Breast epithelium (tissue), 4 donors: ENCODE results near the gene ULK4. TPM values are rescaled to one million over a fixed set of nuclear protein-coding genes. Genes with fewer than 3 reads are reported as not detected.

ENCODE experiments used
- DNase-seq, 2 donors: peaks; one replicate each; pipeline ENCODE4 v3.0.0-alpha.2; 2019; ENCODE audit warnings: low spot score in 2 of 2
- H3K27ac ChIP-seq, 2 donors: fragments of 200-600 bp; sonication (generic) in 1 of 2; one replicate each; pipeline ENCODE4 v1.5.1; 2016 to 2019; ENCODE audit warnings: mild to moderate bottlenecking in 1 of 2
- H3K27me3 ChIP-seq, 2 donors: fragments of 200-600 bp; sonication (generic) in 1 of 2; one replicate each; pipeline versions ENCODE4 v1.5.1 to v1.6.0; 2017 to 2019; ENCODE audit warnings: control low read depth in 1 of 2, mild to moderate bottlenecking in 1 of 2
- H3K36me3 ChIP-seq: fragments of 200-600 bp; one replicate; pipeline ENCODE4 v1.5.1; 2019
- H3K4me1 ChIP-seq, 2 donors: fragments of 200-600 bp; sonication (generic); one replicate each; pipeline ENCODE4 v1.5.1; 2016 to 2019; ENCODE audit warnings: control low read depth in 1 of 2
- H3K4me3 ChIP-seq, 3 donors: fragments of 200-600 bp; sonication (generic); 1 replicate in 2 of 3; 2 replicates in 1 of 3; pipeline ENCODE4 v1.5.1; 2016 to 2019; ENCODE audit warnings: mild to moderate bottlenecking in 3 of 3, moderate library complexity in 2 of 3
- H3K9me3 ChIP-seq, 2 donors: fragments of 200-600 bp; sonication (generic) in 1 of 2; one replicate each; pipeline ENCODE4 v1.5.1; 2016 to 2019; ENCODE audit warnings: control low read depth in 1 of 2
- CTCF ChIP-seq, 3 donors: fragments of 450-650 bp; IDR thresholded peaks; one replicate each; pipeline ENCODE4 v1.5.1; 2016 to 2017; ENCODE audit warnings: antibody characterized with exemption in 3 of 3, mild to moderate bottlenecking in 3 of 3, moderate library complexity in 3 of 3
- POLR2A ChIP-seq: fragments of 450-650 bp; IDR thresholded peaks from one replicate; pipeline ENCODE4 v1.6.1; 2016; ENCODE audit warnings: antibody characterized with exemption, mild to moderate bottlenecking, moderate library complexity
- POLR2AphosphoS5 ChIP-seq, 3 donors: sonication (generic); formaldehyde crosslinking; IDR thresholded peaks; one replicate each; pipeline ENCODE4 v1.6.1; 2017; ENCODE audit warnings: antibody characterized with exemption in 3 of 3
- intact Hi-C: fragments of 100-400 bp; cut with DNase I; formaldehyde crosslinking; loops from one replicate; pipeline ENCODE4 v1.15.1; 2023; ENCODE audit warnings: low total_unique reads
- total RNA-seq, 3 donors: library from RNA; depleted of rRNA; stranded (reverse); fragments of >200 nt; gene quantifications; one replicate each; pipeline ENCODE4 v1.1.0, GENCODE V29; 2016

The ULK4 gene
- total RNA-seq, 3 donors from 2014 or later, result 23.0 to 52.8 (median 31.8) TPM

DNA sequence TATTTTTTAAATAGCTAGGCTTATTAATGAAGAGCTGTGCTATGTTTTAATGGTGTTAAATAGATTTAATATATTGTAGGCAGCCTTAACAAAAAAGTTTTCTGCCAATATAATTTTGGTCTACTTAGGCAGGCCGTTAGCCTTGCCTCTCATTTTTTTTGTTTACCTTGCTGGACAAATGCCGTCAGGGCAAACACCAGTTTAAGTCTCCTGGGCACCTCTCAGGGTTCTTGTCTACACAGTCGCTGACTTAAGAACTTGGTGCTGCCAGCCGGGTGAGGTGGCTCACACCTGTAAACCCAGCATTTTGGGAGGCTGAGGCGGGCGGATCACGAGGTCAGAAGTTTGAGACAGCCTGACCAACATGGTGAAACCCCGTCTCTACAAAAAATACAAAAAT, 153.3 kb downstream of the ULK4 start:
- Histone ChIP-seq H3K4me1 (no peaks in the 10 kb centered on the region), H3K4me3 (no peak overlapping the region), H3K36me3 (no peaks in the 10 kb centered on the region), H3K27ac (no peak overlapping the region), H3K27me3 (no peaks in the 10 kb centered on the region), H3K9me3 (no peaks in the 10 kb centered on the region)
- intact Hi-C loops, result no loop called here
- TF ChIP-seq CTCF (IDR thresholded peaks at IDR 0.05) (no peak), POLR2AphosphoS5 (IDR thresholded peaks at IDR 0.05) (no peak), POLR2A (no peak)
- no peak for DNase-seq

DNA sequence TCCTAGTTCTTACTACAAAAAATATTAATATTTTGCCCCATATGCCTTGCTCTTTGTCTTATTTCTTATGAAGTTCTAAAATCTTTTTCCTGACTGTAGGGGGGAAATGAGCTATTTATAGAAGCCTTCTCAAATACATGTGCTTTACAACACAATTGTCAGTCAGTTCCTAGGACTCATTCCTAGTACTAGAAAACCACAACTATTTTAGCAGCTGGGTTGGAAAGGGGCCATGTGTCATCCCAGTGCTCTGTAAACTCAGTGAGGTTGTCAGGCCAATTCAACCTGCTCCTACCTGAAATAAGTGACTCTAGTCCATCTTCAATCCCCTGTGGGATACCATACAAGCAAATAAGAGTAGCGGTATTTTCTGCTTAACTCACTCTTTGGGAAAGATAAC, 153.8 kb downstream of the ULK4 start:
- Histone ChIP-seq H3K27me3 (no peaks in the 10 kb centered on the region), H3K27ac (no peak overlapping the region), H3K4me1 (no peaks in the 10 kb centered on the region), H3K4me3 (no peak overlapping the region), H3K36me3 (no peaks in the 10 kb centered on the region), H3K9me3 (no peaks in the 10 kb centered on the region)
- no peak for DNase-seq
- TF ChIP-seq CTCF (IDR thresholded peaks at IDR 0.05) (no peak), POLR2A (no peak), POLR2AphosphoS5 (IDR thresholded peaks at IDR 0.05) (no peak)
- intact Hi-C loops, result no loop called here

GRCh38 chr3:41794748-41795589, 166.9 kb downstream of the ULK4 start:
- intact Hi-C loops, result no loop called here
- no peaks in the 10 kb centered on the region for H3K9me3 ChIP-seq
- DNase-seq, result no peak
- TF ChIP-seq POLR2A (no peak), POLR2AphosphoS5 (IDR thresholded peaks at IDR 0.05) (no peak), CTCF (IDR thresholded peaks at IDR 0.05) (no peak)
- H3K36me3 ChIP-seq, result no peaks in the 10 kb centered on the region
- no peak overlapping the region for H3K27ac ChIP-seq
- no peaks in the 10 kb centered on the region for H3K27me3 ChIP-seq
- no peaks in the 10 kb centered on the region for H3K4me1 ChIP-seq
- no peak overlapping the region for H3K4me3 ChIP-seq

- Histone ChIP-seq H3K36me3 (no peaks in the 10 kb centered on the region), H3K9me3 (no peaks in the 10 kb centered on the region), H3K27me3 (no peaks in the 10 kb centered on the region), H3K27ac (no peak overlapping the region), H3K4me1 (no peaks in the 10 kb centered on the region), H3K4me3 (no peak overlapping the region)
- intact Hi-C loops, result no loop called here
- no peak for TF ChIP-seq POLR2A
- TF ChIP-seq POLR2AphosphoS5 (IDR thresholded peaks at IDR 0.05), result no peak
- TF ChIP-seq CTCF (IDR thresholded peaks at IDR 0.05), result no peak
- no peak for DNase-seq
Observed at GRCh38 chr3:41792806-41793205, 169.1 kb downstream of the ULK4 start.

- intact Hi-C loops, result no loop called here
- Histone ChIP-seq H3K27me3 (no peaks in the 10 kb centered on the region), H3K36me3 (no peaks in the 10 kb centered on the region), H3K9me3 (no peaks in the 10 kb centered on the region), H3K4me1 (no peaks in the 10 kb centered on the region), H3K27ac (no peak overlapping the region), H3K4me3 (no peak overlapping the region)
- no peak for DNase-seq
- TF ChIP-seq POLR2A (no peak), CTCF (IDR thresholded peaks at IDR 0.05) (no peak), POLR2AphosphoS5 (IDR thresholded peaks at IDR 0.05) (no peak)
Observed at GRCh38 chr3:41769106-41769505, 192.8 kb downstream of the ULK4 start.
